UCSD-AML1 (cell line): ENCODE data around the gene PRKAB2.
"Not testable (repeated sequence)": the region's sequence is repeated elsewhere in the genome, so short reads cannot be mapped to it uniquely, and the experiment has no call there.

Experiments
- DNase-seq: peaks from one replicate; lab custom pipeline; 2025; ENCODE audit not compliant: unreplicated experiment; lab: John Stamatoyannopoulos, UW

PRKAB2 gene

GRCh38 chr1:147172168-147173016 is at the start of gene PRKAB2:
Gene PRKAB2, minus strand, starts transcription at chr1:147172470. Its CDS starts 326 bp downstream, at chr1:147172144.
- peak; percentile 97 for DNase-seq

- no peak for DNase-seq
These were observed 46.3 kb upstream of the PRKAB2 start for GRCh38 chr1:147218606-147219005.

GRCh38 chr1:147217141-147217540 is 44.9 kb upstream of the PRKAB2 start:
- no peak for DNase-seq

GRCh38 chr1:147216124-147216523 is 43.9 kb upstream of the PRKAB2 start:
- no peak for DNase-seq

GRCh38 chr1:147215540-147215916 is 43.3 kb upstream of the PRKAB2 start:
- no peak for DNase-seq

GRCh38 chr1:147214842-147215539 is 42.7 kb upstream of the PRKAB2 start:
- no peak for DNase-seq

- DNase-seq = no peak
These were observed 42.1 kb upstream of the PRKAB2 start for GRCh38 chr1:147214325-147214724.

GRCh38 chr1:147213271-147213670 is 41.0 kb upstream of the PRKAB2 start:
- DNase-seq = no peak

GRCh38 chr1:147211577-147211976 is 39.3 kb upstream of the PRKAB2 start:
- no peak for DNase-seq

GRCh38 chr1:147210987-147211386 is 38.7 kb upstream of the PRKAB2 start:
- no peak for DNase-seq

GRCh38 chr1:147209825-147210821 is 37.9 kb upstream of the PRKAB2 start:
- no peak for DNase-seq

- no peak for DNase-seq
These were observed 36.3 kb upstream of the PRKAB2 start for GRCh38 chr1:147208619-147209018.

GRCh38 chr1:147207192-147207591 is 34.9 kb upstream of the PRKAB2 start:
- DNase-seq = no peak

- DNase-seq = no peak
These were observed 31.8 kb upstream of the PRKAB2 start for GRCh38 chr1:147204080-147204479.

GRCh38 chr1:147202576-147202975 is 30.3 kb upstream of the PRKAB2 start:
- no peak for DNase-seq

- no peak for DNase-seq
These were observed 29.5 kb upstream of the PRKAB2 start for GRCh38 chr1:147201786-147202185.

GRCh38 chr1:147201276-147201675 is 29.0 kb upstream of the PRKAB2 start:
- no peak for DNase-seq

GRCh38 chr1:147197324-147197723 is 25.1 kb upstream of the PRKAB2 start:
- DNase-seq = not testable (repeated sequence)

GRCh38 chr1:147189514-147189913 is 17.2 kb upstream of the PRKAB2 start:
- no peak for DNase-seq

GRCh38 chr1:147185432-147185831 is 13.2 kb upstream of the PRKAB2 start:
- DNase-seq = no peak
